Measurements from ENCODE around the gene TAT. TPM values are rescaled to one million over a fixed set of nuclear protein-coding genes. Genes with fewer than 3 reads are reported as not detected.
"Not testable (repeated sequence)": the region's sequence is repeated elsewhere in the genome, so short reads cannot be mapped to it uniquely, and the experiment has no call there.

The TAT gene
- total and polyA plus RNA-seq, 2 experiments from 2014 or later: not detected

DNA sequence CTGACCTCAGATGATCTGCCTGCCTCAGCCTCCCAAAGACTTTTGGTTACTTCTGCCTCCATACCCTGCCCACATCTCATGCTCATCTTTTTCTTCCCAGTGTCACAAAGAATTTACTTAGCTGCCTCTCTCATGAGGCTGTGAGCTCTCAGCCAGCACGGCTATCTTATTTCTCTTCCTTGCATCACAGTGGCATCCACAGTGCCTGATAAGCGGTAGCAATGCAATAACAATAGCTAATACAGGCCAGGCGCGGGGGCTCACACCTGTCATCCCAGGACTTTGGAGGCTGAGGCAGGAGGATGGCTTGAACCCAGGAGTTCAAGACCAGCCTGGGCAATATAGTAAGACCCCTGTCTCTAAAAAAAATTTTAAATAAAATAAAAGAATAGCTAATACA lies 33.6 kb upstream of the TAT start:
- in situ Hi-C loops (cut with MboI): no loop called here
- Histone ChIP-seq H3K4me2 (ENCODE audit: unreplicated experiment) (no peak overlapping the region), H3K27ac (no peak overlapping the region)

GRCh38 chr16:71609066-71609465 lies 32.2 kb upstream of the TAT start:
- no peak overlapping the region for H2AFZ ChIP-seq
- DNase-seq: no peak
- no peak overlapping the region for H3K9ac ChIP-seq
- H3K36me3 ChIP-seq (ENCODE audit: low read depth): no peaks in the 10 kb centered on the region
- H3K4me2 ChIP-seq (ENCODE audit: unreplicated experiment): no peak overlapping the region
- H3K27me3 ChIP-seq (replicated peaks; ENCODE audit: insufficient read depth): 0 out of 2 replicates have a peak, but pooled peaks cover 12% of the 10 kb centered on the region
- in situ Hi-C loops (cut with MboI): no loop called here
- H3K4me3 ChIP-seq: no peak overlapping the region
- no peaks in the 10 kb centered on the region for H4K20me1 ChIP-seq (ENCODE audit: insufficient read depth)
- H3K9me2 ChIP-seq (ENCODE audit: insufficient read depth): no peaks in the 10 kb centered on the region
- TF ChIP-seq EZH2 (IDR thresholded peaks at IDR 0.05; ENCODE audit: insufficient read depth, poor library complexity, severe bottlenecking): no peak
- no peak for TF ChIP-seq EZH2phosphoT487 (IDR thresholded peaks at IDR 0.05; ENCODE audit: insufficient read depth, low read depth)
- no peaks in the 10 kb centered on the region for H3F3A ChIP-seq (ENCODE audit: insufficient read depth)
- no peaks in the 10 kb centered on the region for H3K4me1 ChIP-seq (ENCODE audit: insufficient read depth)
- 51 to 65% methylated on average over 2 of the region's 2 CpGs for WGBS, 2 experiments (ENCODE audit: low coverage in 1 of 2, low lambda C conversion rate in 2 of 2, missing lambda C conversion rate in 2 of 2)
- no peaks in the 10 kb centered on the region for H3K79me2 ChIP-seq (ENCODE audit: insufficient read depth)
- no peak overlapping the region for H3K27ac ChIP-seq
- H3K9me3 ChIP-seq (ENCODE audit: low read depth): no peaks in the 10 kb centered on the region

More for the DNA sequence above, 33.6 kb upstream of the TAT start:
- Histone ChIP-seq H3K4me3 (no peak overlapping the region), H3K4me1 (ENCODE audit: insufficient read depth) (no peaks in the 10 kb centered on the region), H2AFZ (no peak overlapping the region), H3K36me3 (ENCODE audit: low read depth) (no peaks in the 10 kb centered on the region), H3K9me3 (ENCODE audit: low read depth) (no peaks in the 10 kb centered on the region), H3K79me2 (ENCODE audit: insufficient read depth) (no peaks in the 10 kb centered on the region), H4K20me1 (ENCODE audit: insufficient read depth) (no peaks in the 10 kb centered on the region), H3K9ac (no peak overlapping the region), H3F3A (ENCODE audit: insufficient read depth) (no peaks in the 10 kb centered on the region), H3K27me3 (replicated peaks; ENCODE audit: insufficient read depth) (0 out of 2 replicates have a peak, but pooled peaks cover 12% of the 10 kb centered on the region), H3K9me2 (ENCODE audit: insufficient read depth) (no peaks in the 10 kb centered on the region)
- TF ChIP-seq EZH2 (IDR thresholded peaks at IDR 0.05; ENCODE audit: insufficient read depth, poor library complexity, severe bottlenecking) (no peak), EZH2phosphoT487 (IDR thresholded peaks at IDR 0.05; ENCODE audit: insufficient read depth, low read depth) (no peak)
- WGBS, 2 experiments (ENCODE audit: low coverage in 1 of 2, low lambda C conversion rate in 2 of 2, missing lambda C conversion rate in 2 of 2): 52 to 57% methylated on average over 4 of the region's 4 CpGs
- no peak for DNase-seq

- Histone ChIP-seq H2AFZ (no peak overlapping the region), H3K4me3 (no peak overlapping the region), H3K36me3 (ENCODE audit: low read depth) (no peaks in the 10 kb centered on the region), H3K27me3 (replicated peaks; ENCODE audit: insufficient read depth) (peaks cover 7% of the 10 kb centered on the region; the same call in 1 of the 2 replicates), H3K4me1 (ENCODE audit: insufficient read depth) (no peaks in the 10 kb centered on the region), H3K9me3 (ENCODE audit: low read depth) (no peaks in the 10 kb centered on the region), H3K9me2 (ENCODE audit: insufficient read depth) (no peaks in the 10 kb centered on the region), H3F3A (ENCODE audit: insufficient read depth) (no peaks in the 10 kb centered on the region), H4K20me1 (ENCODE audit: insufficient read depth) (no peaks in the 10 kb centered on the region), H3K9ac (no peak overlapping the region), H3K4me2 (ENCODE audit: unreplicated experiment) (no peak overlapping the region), H3K27ac (no peak overlapping the region), H3K79me2 (ENCODE audit: insufficient read depth) (no peaks in the 10 kb centered on the region)
- in situ Hi-C loops (cut with MboI): no loop called here
- no peak for TF ChIP-seq EZH2phosphoT487 (IDR thresholded peaks at IDR 0.05; ENCODE audit: insufficient read depth, low read depth)
- no peak for TF ChIP-seq EZH2 (IDR thresholded peaks at IDR 0.05; ENCODE audit: insufficient read depth, poor library complexity, severe bottlenecking)
- 49 to 52% methylated on average over 8 of the region's 8 CpGs for WGBS, 2 experiments (ENCODE audit: low coverage in 1 of 2, low lambda C conversion rate in 2 of 2, missing lambda C conversion rate in 2 of 2)
- DNase-seq: no peak
These were observed 23.9 kb upstream of the TAT start for GRCh38 chr16:71600822-71601221.

DNA sequence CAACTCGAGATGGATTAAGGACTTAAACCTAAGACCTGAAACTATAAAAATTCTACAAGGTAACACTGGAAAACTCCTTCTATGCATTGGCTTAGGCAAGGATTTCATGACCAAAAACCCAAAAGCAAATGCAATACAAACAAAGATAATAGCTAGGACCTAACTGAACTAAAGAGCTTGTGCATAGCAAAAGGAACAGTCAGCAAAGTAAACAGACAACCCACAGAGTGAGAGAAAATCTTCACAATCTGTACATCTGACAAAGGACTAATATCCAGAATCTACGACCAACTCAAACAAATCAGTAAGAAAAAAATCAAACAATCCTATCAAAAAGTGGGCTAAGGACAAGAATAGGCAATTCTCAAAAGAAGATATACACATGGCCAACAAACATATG lies 21.5 kb upstream of the TAT start:
- H3K79me2 ChIP-seq (ENCODE audit: insufficient read depth); H3K27ac ChIP-seq; H3K4me3 ChIP-seq; H3F3A ChIP-seq (ENCODE audit: insufficient read depth); H3K9me3 ChIP-seq (ENCODE audit: low read depth); H2AFZ ChIP-seq; DNase-seq; H3K4me2 ChIP-seq (ENCODE audit: unreplicated experiment); in situ Hi-C loops (cut with MboI); H3K36me3 ChIP-seq (ENCODE audit: low read depth); H3K27me3 ChIP-seq (replicated peaks; ENCODE audit: insufficient read depth); H4K20me1 ChIP-seq (ENCODE audit: insufficient read depth); H3K9ac ChIP-seq; H3K4me1 ChIP-seq (ENCODE audit: insufficient read depth); H3K9me2 ChIP-seq (ENCODE audit: insufficient read depth): not testable (repeated sequence)
- 40 to 44% methylated on average over 2 of the region's 2 CpGs for WGBS, 2 experiments (ENCODE audit: low coverage in 1 of 2, low lambda C conversion rate in 2 of 2, missing lambda C conversion rate in 2 of 2)

DNA sequence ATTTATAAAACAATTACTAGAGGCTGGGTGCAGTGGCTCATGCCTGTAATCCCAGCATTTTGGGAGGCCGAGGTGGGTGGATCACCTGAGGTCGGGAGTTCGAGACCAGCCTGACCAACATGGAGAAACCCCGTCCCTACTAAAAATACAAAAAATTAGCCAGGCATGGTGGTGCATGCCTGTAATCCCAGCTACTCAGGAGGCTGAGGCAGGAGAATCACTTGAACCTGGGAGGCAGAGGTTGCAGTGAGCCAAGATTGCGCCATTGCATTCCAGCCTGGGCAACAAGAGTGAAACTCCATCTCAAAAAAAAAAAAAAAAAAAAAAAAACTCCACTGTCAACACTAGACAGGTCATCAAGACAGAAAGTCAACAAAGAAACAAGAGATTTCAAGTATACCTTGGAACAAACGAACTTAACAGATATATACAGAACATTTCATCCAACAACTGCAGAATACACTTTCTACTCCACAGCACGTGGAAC lies 18.5 kb upstream of the TAT start:
- H3K4me3 ChIP-seq: not testable (repeated sequence)

More for the DNA sequence above, 18.5 kb upstream of the TAT start:
- H3K9me2 ChIP-seq (ENCODE audit: insufficient read depth); H3K9me3 ChIP-seq (ENCODE audit: low read depth); DNase-seq; H3K79me2 ChIP-seq (ENCODE audit: insufficient read depth); H3K4me1 ChIP-seq (ENCODE audit: insufficient read depth); in situ Hi-C loops (cut with MboI); H4K20me1 ChIP-seq (ENCODE audit: insufficient read depth); H3K9ac ChIP-seq; H3F3A ChIP-seq (ENCODE audit: insufficient read depth); H3K27ac ChIP-seq; H3K4me2 ChIP-seq (ENCODE audit: unreplicated experiment); H2AFZ ChIP-seq; H3K36me3 ChIP-seq (ENCODE audit: low read depth); H3K27me3 ChIP-seq (replicated peaks; ENCODE audit: insufficient read depth): not testable (repeated sequence)
- WGBS, 2 experiments (ENCODE audit: low coverage in 1 of 2, low lambda C conversion rate in 2 of 2, missing lambda C conversion rate in 2 of 2): 43 to 56% methylated on average over 7 of the region's 7 CpGs

All from GM23248 (cell line).